PFSK-1 (cell line): ENCODE results near the gene SETDB1.

Source experiments
- FOXP2 ChIP-seq: optimal IDR thresholded peaks from 2 replicates; pipeline ENCODE3; 2011; ENCODE audit warnings: borderline replicate concordance, control low read depth, inconsistent platforms; ENCODE audit not compliant: insufficient read depth; ENCODE audit errors: extremely low read length, extremely low read depth
- POLR2AphosphoS5 ChIP-seq: IDR thresholded peaks from 2 replicates; pipeline ENCODE4 v1.6.1; 2012; ENCODE audit warnings: low read depth, mild to moderate bottlenecking, control low read depth, low read length, moderate library complexity
- SIN3A ChIP-seq: IDR thresholded peaks from 2 replicates; pipeline ENCODE4 v1.6.1; 2012; ENCODE audit warnings: mild to moderate bottlenecking, low read length, moderate library complexity, borderline replicate concordance; ENCODE audit not compliant: insufficient read depth
- TAF1 ChIP-seq: IDR thresholded peaks from 2 replicates; pipeline ENCODE4 v1.6.1; 2012; ENCODE audit warnings: low read length, control low read depth, borderline replicate concordance; ENCODE audit not compliant: insufficient read depth
- TF ChIP-seq, protein P1 (sequence below), 2 experiments: IDR thresholded peaks; 2 replicates each; pipeline versions ENCODE4 v1.6.1 to v1.8.0; 2011 to 2012; ENCODE audit warnings: low read depth in 2 of 2, low read length in 2 of 2, control low read depth in 1 of 2, inconsistent platforms in 1 of 2, mild to moderate bottlenecking in 1 of 2, moderate library complexity in 1 of 2; ENCODE audit not compliant: insufficient read depth in 1 of 2

SETDB1 gene

DNA sequence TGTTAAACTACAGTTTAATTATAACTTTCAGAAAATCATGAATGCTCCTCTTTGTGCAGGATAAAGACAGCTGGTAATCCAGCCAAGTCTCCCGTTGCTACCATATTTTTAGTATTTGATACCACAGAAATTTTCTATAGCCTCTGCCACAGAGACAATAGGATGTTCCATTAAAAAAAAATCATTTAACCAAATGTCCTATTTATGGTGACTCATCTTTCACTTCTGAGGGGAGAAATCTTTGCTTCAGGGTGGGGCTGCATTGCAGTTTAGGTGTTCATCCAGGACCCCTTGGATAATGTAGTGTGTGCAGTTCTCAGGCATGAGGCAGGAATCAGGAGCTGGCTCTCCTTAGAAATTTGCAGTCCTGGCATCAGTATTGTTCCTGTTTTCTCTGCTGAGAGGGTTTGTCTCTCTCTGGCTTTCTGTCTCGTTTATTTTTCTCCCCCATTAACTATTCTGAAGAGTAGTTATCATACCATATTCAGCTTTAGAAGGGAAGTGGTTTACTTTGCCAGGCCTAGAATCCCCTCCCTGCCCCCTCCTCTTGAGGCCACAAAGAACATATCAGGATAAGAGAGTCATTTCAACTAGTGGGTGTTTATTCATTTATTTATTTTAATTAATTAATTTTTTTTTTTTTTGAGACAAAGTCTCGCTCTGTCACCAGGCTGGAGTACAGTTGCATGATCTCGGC lies 85.1 kb downstream of the SETDB1 start:
- TF ChIP-seq FOXP2 = no peak
- no peak for TF ChIP-seq SIN3A
- TF ChIP-seq, protein P1, sequence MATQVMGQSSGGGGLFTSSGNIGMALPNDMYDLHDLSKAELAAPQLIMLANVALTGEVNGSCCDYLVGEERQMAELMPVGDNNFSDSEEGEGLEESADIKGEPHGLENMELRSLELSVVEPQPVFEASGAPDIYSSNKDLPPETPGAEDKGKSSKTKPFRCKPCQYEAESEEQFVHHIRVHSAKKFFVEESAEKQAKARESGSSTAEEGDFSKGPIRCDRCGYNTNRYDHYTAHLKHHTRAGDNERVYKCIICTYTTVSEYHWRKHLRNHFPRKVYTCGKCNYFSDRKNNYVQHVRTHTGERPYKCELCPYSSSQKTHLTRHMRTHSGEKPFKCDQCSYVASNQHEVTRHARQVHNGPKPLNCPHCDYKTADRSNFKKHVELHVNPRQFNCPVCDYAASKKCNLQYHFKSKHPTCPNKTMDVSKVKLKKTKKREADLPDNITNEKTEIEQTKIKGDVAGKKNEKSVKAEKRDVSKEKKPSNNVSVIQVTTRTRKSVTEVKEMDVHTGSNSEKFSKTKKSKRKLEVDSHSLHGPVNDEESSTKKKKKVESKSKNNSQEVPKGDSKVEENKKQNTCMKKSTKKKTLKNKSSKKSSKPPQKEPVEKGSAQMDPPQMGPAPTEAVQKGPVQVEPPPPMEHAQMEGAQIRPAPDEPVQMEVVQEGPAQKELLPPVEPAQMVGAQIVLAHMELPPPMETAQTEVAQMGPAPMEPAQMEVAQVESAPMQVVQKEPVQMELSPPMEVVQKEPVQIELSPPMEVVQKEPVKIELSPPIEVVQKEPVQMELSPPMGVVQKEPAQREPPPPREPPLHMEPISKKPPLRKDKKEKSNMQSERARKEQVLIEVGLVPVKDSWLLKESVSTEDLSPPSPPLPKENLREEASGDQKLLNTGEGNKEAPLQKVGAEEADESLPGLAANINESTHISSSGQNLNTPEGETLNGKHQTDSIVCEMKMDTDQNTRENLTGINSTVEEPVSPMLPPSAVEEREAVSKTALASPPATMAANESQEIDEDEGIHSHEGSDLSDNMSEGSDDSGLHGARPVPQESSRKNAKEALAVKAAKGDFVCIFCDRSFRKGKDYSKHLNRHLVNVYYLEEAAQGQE (IDR thresholded peaks at IDR 0.05; ENCODE audit: insufficient read depth in 1 of 2, low read depth in 2 of 2, low read length in 2 of 2) = no peak
- TF ChIP-seq POLR2AphosphoS5 = no peak
- TF ChIP-seq TAF1 = no peak

DNA sequence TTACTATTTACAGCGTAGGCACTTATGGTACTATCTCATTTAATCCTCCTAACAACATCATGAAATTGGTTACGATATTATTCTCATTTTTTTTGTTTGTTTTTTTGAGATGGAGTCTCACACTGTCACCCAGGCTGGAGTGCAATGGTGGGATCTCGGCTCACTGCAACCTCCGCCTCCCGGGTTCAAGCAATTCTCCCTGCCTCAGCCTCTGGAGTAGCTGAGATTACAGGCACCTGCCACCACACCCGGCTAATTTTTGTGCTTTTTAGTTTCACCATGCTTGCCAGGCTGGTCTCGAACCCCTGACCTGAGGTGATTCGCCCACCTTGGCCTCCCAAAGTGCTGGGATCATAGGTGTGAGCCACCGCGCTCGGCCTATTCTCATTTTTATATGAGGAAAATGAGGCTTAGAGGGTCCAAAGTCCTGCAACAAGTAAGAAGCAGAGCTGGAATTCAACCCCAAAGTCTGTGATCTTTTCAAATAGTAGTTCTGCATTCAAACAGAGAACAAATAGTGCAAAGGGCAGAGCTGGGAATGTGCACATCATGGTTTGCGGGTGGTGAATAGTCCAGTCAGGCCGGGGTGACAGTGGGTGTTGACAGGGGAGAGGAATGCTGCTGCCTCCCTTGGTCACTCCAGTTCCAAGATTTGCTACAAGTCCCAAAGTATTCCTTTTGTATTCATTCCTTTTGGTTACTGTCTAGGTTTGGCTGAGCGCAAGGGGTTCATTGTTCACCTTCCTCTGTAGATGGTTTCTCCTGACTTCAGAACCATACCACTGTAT lies 86.7 kb downstream of the SETDB1 start:
- no peak for TF ChIP-seq TAF1
- no peak for TF ChIP-seq SIN3A
- no peak for TF ChIP-seq POLR2AphosphoS5
- no peak for TF ChIP-seq FOXP2
- TF ChIP-seq, protein P1 (IDR thresholded peaks at IDR 0.05; ENCODE audit: insufficient read depth in 1 of 2, low read depth in 2 of 2, low read length in 2 of 2) = no peak

DNA sequence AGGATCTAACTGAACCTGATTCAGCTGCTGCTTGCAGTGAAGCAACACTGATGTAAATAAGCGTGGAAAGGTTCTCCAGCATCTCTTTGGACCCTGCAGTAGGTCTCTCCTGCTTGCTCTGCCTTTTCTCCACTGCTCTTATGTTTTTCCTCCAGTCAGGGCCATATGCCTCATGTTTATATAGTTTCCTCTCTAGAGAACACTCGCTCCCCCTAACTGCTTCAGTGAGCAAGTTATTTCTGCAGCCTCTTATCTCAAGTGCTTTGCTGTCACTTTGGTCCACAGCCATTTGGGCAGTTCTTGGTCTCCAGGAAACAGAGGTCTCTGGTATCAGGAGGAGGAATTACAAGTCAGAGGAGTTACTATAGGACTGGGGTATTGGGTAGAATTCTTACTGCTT lies 87.4 kb downstream of the SETDB1 start:
- TF ChIP-seq POLR2AphosphoS5 = no peak
- TF ChIP-seq SIN3A = no peak
- no peak for TF ChIP-seq TAF1
- TF ChIP-seq, protein P1 (IDR thresholded peaks at IDR 0.05; ENCODE audit: insufficient read depth in 1 of 2, low read depth in 2 of 2, low read length in 2 of 2) = no peak
- TF ChIP-seq FOXP2 = no peak
